ENCODE measurements around the gene METTL25B.

- no peak for TF ChIP-seq CTCF (conservative IDR thresholded peaks at IDR 0.05; ENCODE audit: low read depth, low read length)
- TF ChIP-seq EZH2 (IDR thresholded peaks at IDR 0.05; ENCODE audit: low read length, unreplicated experiment) = no peak
Observed at GRCh38 chr1:156711011-156711817, 17.1 kb upstream of the METTL25B start.
